GM12878 (cell line): ENCODE data around the gene NRXN3.

Experiments used
- ESRRA ChIP-seq: IDR thresholded peaks from 2 replicates; pipeline ENCODE4 v1.6.1; 2012; ENCODE audit warnings: mild to moderate bottlenecking, low read length, improper control_type of control experiment
- EZH2 ChIP-seq: IDR thresholded peaks from 2 replicates; pipeline ENCODE4 v1.6.1; 2012; ENCODE audit warnings: low read depth, mild to moderate bottlenecking, control low read depth, inconsistent platforms, low read length, borderline replicate concordance; ENCODE audit not compliant: control insufficient read depth
- FOS ChIP-seq: IDR thresholded peaks from 3 replicates; pipeline ENCODE4 v1.6.1; 2011; ENCODE audit warnings: borderline replicate concordance; ENCODE audit not compliant: insufficient read length; ENCODE audit errors: extremely low read depth
- HDGF ChIP-seq: fragments of 450-650 bp; IDR thresholded peaks from 2 replicates; pipeline ENCODE4 v1.6.1; 2016; ENCODE audit warnings: antibody characterized with exemption
- RCOR1 ChIP-seq: conservative IDR thresholded peaks from 2 replicates; pipeline ENCODE4 v1.6.1; 2012; ENCODE audit warnings: low read depth, low read length, improper control_type of control experiment
- SMARCA5 ChIP-seq: fragments of 450-650 bp; IDR thresholded peaks from 2 replicates; pipeline ENCODE4 v1.6.1; 2017; ENCODE audit warnings: mild to moderate bottlenecking
- SMC3 ChIP-seq: IDR thresholded peaks from 2 replicates; pipeline ENCODE4 v1.6.1; 2011; ENCODE audit warnings: low read length, improper control_type of control experiment, borderline replicate concordance
- YY1 ChIP-seq: IDR thresholded peaks from 2 replicates; pipeline ENCODE4 v1.6.1; 2011; ENCODE audit warnings: low read depth, mild to moderate bottlenecking, low read length
- ZNF274 ChIP-seq: IDR thresholded peaks from one replicate; pipeline ENCODE4 v1.8.0; 2011; ENCODE audit not compliant: insufficient read length, insufficient read depth
- ZNF622 ChIP-seq: fragments of 450-650 bp; IDR thresholded peaks from 2 replicates; pipeline ENCODE4 v1.6.1; 2017; ENCODE audit warnings: mild to moderate bottlenecking, inconsistent platforms
- ZZZ3 ChIP-seq: IDR thresholded peaks from 2 replicates; pipeline ENCODE4 v1.6.1; 2011; ENCODE audit warnings: low read depth; ENCODE audit not compliant: control insufficient read depth, insufficient read length
- TF ChIP-seq, protein P1 (sequence below), 3 experiments: IDR thresholded peaks in 2 of 3; conservative IDR thresholded peaks in 1 of 3; 2 replicates each; pipeline ENCODE4 v1.5.1; 2011; ENCODE audit warnings: low read depth in 3 of 3, low read length in 3 of 3, mild to moderate bottlenecking in 3 of 3, control low read depth in 2 of 3, moderate library complexity in 2 of 3, inconsistent platforms in 1 of 3, mixed read lengths in 1 of 3; ENCODE audit not compliant: control insufficient read depth in 2 of 3, insufficient read depth in 1 of 3; ENCODE audit errors: extremely low read depth in 1 of 3
- TF ChIP-seq, protein P2 (sequence below): fragments of 450-650 bp; formaldehyde crosslinking; IDR thresholded peaks from 2 replicates; pipeline ENCODE4 v1.5.0; 2022; ENCODE audit warnings: mild to moderate bottlenecking, missing genetic modification characterization
- TF ChIP-seq, protein P3 (sequence below): IDR thresholded peaks from 2 replicates; pipeline ENCODE4 v1.6.1; 2012; ENCODE audit warnings: low read depth, low read length, improper control_type of control experiment

DNA sequence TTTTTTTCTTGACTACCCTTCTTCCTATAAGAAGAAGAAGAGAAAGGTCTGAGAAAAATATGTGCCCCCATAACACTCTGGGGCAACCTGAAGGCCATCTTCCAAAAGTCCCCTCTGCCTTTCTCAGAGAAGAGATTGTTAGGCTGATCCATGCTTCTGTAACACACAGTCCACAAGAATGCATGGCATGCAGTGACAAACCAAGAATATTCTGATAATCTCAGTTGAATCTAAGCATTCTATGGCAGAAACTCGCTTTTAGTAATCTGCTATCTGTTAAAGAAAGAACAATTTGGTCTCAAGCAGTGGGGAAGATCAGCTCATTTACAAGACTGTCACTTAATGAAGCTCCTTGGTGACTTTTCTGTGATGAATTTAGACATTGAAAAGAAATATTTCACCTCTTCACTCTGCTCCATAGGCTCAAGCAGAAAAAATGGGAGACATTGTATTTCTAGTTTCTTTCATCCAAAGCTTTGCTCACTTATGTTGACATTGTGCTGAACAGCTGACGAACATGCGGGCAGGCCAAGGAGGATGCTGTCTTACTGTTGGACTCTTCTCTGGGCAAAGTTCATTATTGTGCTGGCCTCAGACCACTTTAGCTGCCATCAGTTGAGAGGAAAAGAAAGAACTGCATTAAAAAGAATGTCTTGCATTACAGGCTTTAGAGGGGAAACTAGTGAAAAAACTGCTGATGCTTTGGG, 1084.0 kb downstream of the NRXN3 start:
- TF ChIP-seq ESRRA (no peak), RCOR1 (no peak), HDGF (no peak), ZNF274 (no peak), FOS (no peak), ZNF622 (no peak), SMARCA5 (no peak), YY1 (no peak), EZH2 (no peak), ZZZ3 (no peak), SMC3 (no peak)
- TF ChIP-seq, protein P1, sequence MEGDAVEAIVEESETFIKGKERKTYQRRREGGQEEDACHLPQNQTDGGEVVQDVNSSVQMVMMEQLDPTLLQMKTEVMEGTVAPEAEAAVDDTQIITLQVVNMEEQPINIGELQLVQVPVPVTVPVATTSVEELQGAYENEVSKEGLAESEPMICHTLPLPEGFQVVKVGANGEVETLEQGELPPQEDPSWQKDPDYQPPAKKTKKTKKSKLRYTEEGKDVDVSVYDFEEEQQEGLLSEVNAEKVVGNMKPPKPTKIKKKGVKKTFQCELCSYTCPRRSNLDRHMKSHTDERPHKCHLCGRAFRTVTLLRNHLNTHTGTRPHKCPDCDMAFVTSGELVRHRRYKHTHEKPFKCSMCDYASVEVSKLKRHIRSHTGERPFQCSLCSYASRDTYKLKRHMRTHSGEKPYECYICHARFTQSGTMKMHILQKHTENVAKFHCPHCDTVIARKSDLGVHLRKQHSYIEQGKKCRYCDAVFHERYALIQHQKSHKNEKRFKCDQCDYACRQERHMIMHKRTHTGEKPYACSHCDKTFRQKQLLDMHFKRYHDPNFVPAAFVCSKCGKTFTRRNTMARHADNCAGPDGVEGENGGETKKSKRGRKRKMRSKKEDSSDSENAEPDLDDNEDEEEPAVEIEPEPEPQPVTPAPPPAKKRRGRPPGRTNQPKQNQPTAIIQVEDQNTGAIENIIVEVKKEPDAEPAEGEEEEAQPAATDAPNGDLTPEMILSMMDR (IDR thresholded peaks at IDR 0.05 in 2 of 3, conservative IDR thresholded peaks at IDR 0.05 in 1 of 3; ENCODE audit: control insufficient read depth in 2 of 3, extremely low read depth in 1 of 3, insufficient read depth in 1 of 3, low read depth in 3 of 3, low read length in 3 of 3), result no peak
- TF ChIP-seq, protein P2, sequence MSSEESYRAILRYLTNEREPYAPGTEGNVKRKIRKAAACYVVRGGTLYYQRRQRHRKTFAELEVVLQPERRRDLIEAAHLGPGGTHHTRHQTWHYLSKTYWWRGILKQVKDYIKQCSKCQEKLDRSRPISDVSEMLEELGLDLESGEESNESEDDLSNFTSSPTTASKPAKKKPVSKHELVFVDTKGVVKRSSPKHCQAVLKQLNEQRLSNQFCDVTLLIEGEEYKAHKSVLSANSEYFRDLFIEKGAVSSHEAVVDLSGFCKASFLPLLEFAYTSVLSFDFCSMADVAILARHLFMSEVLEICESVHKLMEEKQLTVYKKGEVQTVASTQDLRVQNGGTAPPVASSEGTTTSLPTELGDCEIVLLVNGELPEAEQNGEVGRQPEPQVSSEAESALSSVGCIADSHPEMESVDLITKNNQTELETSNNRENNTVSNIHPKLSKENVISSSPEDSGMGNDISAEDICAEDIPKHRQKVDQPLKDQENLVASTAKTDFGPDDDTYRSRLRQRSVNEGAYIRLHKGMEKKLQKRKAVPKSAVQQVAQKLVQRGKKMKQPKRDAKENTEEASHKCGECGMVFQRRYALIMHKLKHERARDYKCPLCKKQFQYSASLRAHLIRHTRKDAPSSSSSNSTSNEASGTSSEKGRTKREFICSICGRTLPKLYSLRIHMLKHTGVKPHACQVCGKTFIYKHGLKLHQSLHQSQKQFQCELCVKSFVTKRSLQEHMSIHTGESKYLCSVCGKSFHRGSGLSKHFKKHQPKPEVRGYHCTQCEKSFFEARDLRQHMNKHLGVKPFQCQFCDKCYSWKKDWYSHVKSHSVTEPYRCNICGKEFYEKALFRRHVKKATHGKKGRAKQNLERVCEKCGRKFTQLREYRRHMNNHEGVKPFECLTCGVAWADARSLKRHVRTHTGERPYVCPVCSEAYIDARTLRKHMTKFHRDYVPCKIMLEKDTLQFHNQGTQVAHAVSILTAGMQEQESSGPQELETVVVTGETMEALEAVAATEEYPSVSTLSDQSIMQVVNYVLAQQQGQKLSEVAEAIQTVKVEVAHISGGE (CRISPR knock-in tag), result no peak
- TF ChIP-seq, protein P3, sequence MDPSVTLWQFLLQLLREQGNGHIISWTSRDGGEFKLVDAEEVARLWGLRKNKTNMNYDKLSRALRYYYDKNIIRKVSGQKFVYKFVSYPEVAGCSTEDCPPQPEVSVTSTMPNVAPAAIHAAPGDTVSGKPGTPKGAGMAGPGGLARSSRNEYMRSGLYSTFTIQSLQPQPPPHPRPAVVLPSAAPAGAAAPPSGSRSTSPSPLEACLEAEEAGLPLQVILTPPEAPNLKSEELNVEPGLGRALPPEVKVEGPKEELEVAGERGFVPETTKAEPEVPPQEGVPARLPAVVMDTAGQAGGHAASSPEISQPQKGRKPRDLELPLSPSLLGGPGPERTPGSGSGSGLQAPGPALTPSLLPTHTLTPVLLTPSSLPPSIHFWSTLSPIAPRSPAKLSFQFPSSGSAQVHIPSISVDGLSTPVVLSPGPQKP, result no peak
